ENCODE data around the gene LRIG1.
A peak's percentile ranks its signal among the peaks of the same experiment; 100 is the strongest.

LRIG1 gene

GRCh38 chr3:66489115-66489514, 11.7 kb downstream of the LRIG1 start:
- no peak for DNase-seq

GRCh38 chr3:66488492-66488891, 12.3 kb downstream of the LRIG1 start:
- no peak for DNase-seq

GRCh38 chr3:66487465-66487864, 13.4 kb downstream of the LRIG1 start:
- DNase-seq: no peak

- no peak for DNase-seq
These were observed 14.2 kb downstream of the LRIG1 start for GRCh38 chr3:66486646-66487045.

GRCh38 chr3:66486202-66486601, 14.6 kb downstream of the LRIG1 start:
- no peak for DNase-seq

- peak in 14 of 58 donors; percentile 5 to 68 (median 28) for DNase-seq
These were observed 15.4 kb downstream of the LRIG1 start for GRCh38 chr3:66485291-66485968.

GRCh38 chr3:66484106-66484844, 16.5 kb downstream of the LRIG1 start:
- DNase-seq: peak in 2 of 58 donors; percentile 21 to 35

GRCh38 chr3:66483409-66483906, 17.4 kb downstream of the LRIG1 start:
- DNase-seq: peak in 33 of 58 donors; percentile 16 to 79 (median 58)

GRCh38 chr3:66483006-66483405, 17.8 kb downstream of the LRIG1 start:
- peak; percentile 17 to 97 (median 86) for DNase-seq

GRCh38 chr3:66482018-66482404, 18.8 kb downstream of the LRIG1 start:
- DNase-seq: peak in 19 of 58 donors; percentile 10 to 51 (median 25)

GRCh38 chr3:66481071-66482017, 19.5 kb downstream of the LRIG1 start:
- DNase-seq: no peak

- DNase-seq: no peak
These were observed 20.2 kb downstream of the LRIG1 start for GRCh38 chr3:66480666-66481065.

GRCh38 chr3:66479532-66479947, 21.3 kb downstream of the LRIG1 start:
- DNase-seq: no peak

- DNase-seq: no peak
These were observed 21.9 kb downstream of the LRIG1 start for GRCh38 chr3:66478960-66479359.

- DNase-seq: no peak
These were observed 23.0 kb downstream of the LRIG1 start for GRCh38 chr3:66477856-66478255.

- no peak for DNase-seq
These were observed 23.9 kb downstream of the LRIG1 start for GRCh38 chr3:66476852-66477381.

GRCh38 chr3:66475386-66476020, 25.3 kb downstream of the LRIG1 start:
- no peak for DNase-seq

- DNase-seq: no peak
These were observed 27.1 kb downstream of the LRIG1 start for GRCh38 chr3:66473692-66474091.

- peak in 1 of 58 donors; percentile 19 for DNase-seq
These were observed 27.6 kb downstream of the LRIG1 start for GRCh38 chr3:66473181-66473580.

- no peak for DNase-seq
These were observed 28.3 kb downstream of the LRIG1 start for GRCh38 chr3:66472313-66473134.
